Measurements from ENCODE around the gene PPP2R3B. TPM values are rescaled to one million over a fixed set of nuclear protein-coding genes. Genes with fewer than 3 reads are reported as not detected.

The PPP2R3B gene
- total and polyA plus RNA-seq, 2 of the 4 experiments (the other 2 are of a cell fraction): 13.2 to 13.3 TPM

- DNase-seq (no peak), ATAC-seq (ENCODE audit: low read depth) (no peak)
- Histone ChIP-seq H2BK20ac (ENCODE audit: low read depth, low read length) (no peak overlapping the region), H3K9me1 (ENCODE audit: insufficient read depth, low read length) (no peaks in the 10 kb centered on the region), H3K9ac (ENCODE audit: low read depth, low read length) (no peak overlapping the region), H3K18ac (ENCODE audit: low read depth, low read length) (no peak overlapping the region), H3K27me3 (ENCODE audit: control insufficient read depth, insufficient read depth, low read length) (no peaks in the 10 kb centered on the region), H3K4me2 (ENCODE audit: low read depth, low read length) (no peak overlapping the region), H4K91ac (ENCODE audit: insufficient read depth, low read depth, low read length) (no peak overlapping the region), H2AK9ac (replicated peaks; ENCODE audit: low read depth, low read length, poor library complexity) (no peak overlapping the region), H2AK5ac (ENCODE audit: low read depth, low read length) (no peak overlapping the region), H4K8ac (ENCODE audit: low read depth in 2 of 2, low read length in 2 of 2) (no peak overlapping the region), H3K36me3 (ENCODE audit: control insufficient read depth, insufficient read depth, low read length) (peaks cover 28% of the 10 kb centered on the region; the same call in 1 of the 2 replicates), H2BK5ac (ENCODE audit: low read depth, low read length, poor library complexity, severe bottlenecking) (no peak overlapping the region), H3K4me1 (ENCODE audit: control insufficient read depth, insufficient read depth, low read length) (no peaks in the 10 kb centered on the region), H4K20me1 (ENCODE audit: insufficient read depth, low read length) (no peaks in the 10 kb centered on the region), H3K27ac (ENCODE audit: insufficient read depth, low read length) (no peak overlapping the region), H3K4ac (ENCODE audit: low read depth, low read length) (no peak overlapping the region), H2AFZ (replicated peaks; ENCODE audit: low read length, poor library complexity) (no peak overlapping the region), H3K4me3 (ENCODE audit: insufficient read depth, low read depth, low read length) (no peak overlapping the region), H2BK120ac (ENCODE audit: low read depth, low read length) (no peak overlapping the region), H4K5ac (ENCODE audit: low read depth, low read length) (no peak overlapping the region), H3K9me3 (ENCODE audit: control insufficient read depth, insufficient read depth, low read length) (peaks cover 12% of the 10 kb centered on the region; the same call in 1 of the 2 replicates), H3K79me1 (ENCODE audit: low read depth in 1 of 2, low read length in 2 of 2) (no peaks in the 10 kb centered on the region), H3K14ac (replicated peaks; ENCODE audit: low read depth, low read length) (no peak overlapping the region), H3K23ac (ENCODE audit: low read depth, low read length) (no peak overlapping the region), H3K56ac (ENCODE audit: extremely low read depth, insufficient read depth, low read length) (no peak overlapping the region), H2BK15ac (ENCODE audit: low read depth, low read length) (no peak overlapping the region)
- TF ChIP-seq MXI1 (IDR thresholded peaks at IDR 0.05; ENCODE audit: borderline replicate concordance, low read depth, low read length) (no peak), CEBPB (IDR thresholded peaks at IDR 0.05; ENCODE audit: low read depth, low read length) (no peak), NFE2L2 (IDR thresholded peaks at IDR 0.05; ENCODE audit: low read depth, low read length) (no peak), CHD1 (IDR thresholded peaks at IDR 0.05; ENCODE audit: low read depth, low read length) (no peak), ELK1 (IDR thresholded peaks at IDR 0.05; ENCODE audit: borderline replicate concordance, low read depth, low read length) (no peak), SMC3 (IDR thresholded peaks at IDR 0.05; ENCODE audit: low read depth, low read length) (no peak), BHLHE40 (IDR thresholded peaks at IDR 0.05; ENCODE audit: low read depth, low read length) (no peak), POLR2A (IDR thresholded peaks at IDR 0.05; ENCODE audit: low read depth, low read length) (no peak), MAFK (IDR thresholded peaks at IDR 0.05; ENCODE audit: low read depth, low read length) (no peak), MAZ (IDR thresholded peaks at IDR 0.05; ENCODE audit: borderline replicate concordance, low read depth, low read length) (no peak), RFX5 (IDR thresholded peaks at IDR 0.05; ENCODE audit: low read depth, low read length) (no peak), RCOR1 (IDR thresholded peaks at IDR 0.05; ENCODE audit: insufficient replicate concordance, low read length) (no peak), FOS (IDR thresholded peaks at IDR 0.05; ENCODE audit: low read depth, low read length) (no peak)
- intact Hi-C loops (cut with micrococcal nuclease) (no loop called here), in situ Hi-C loops (cut with MboI; ENCODE audit: low sequenced_read_pairs) (no loop called here), dilution Hi-C loops (cut with HindIII; ENCODE audit: low sequenced_read_pairs, unreplicated experiment) (no loop called here)
- ChIA-PET CTCF (no interaction called here), POLR2A (ENCODE audit: unreplicated experiment) (no interaction called here)
- WGBS, 2 experiments (ENCODE audit: extremely low coverage in 2 of 2, insufficient read length in 1 of 2): 96% methylated on average over 17 of the region's 52 CpGs; no CpG with 5 or more reads in 1 of the 2 experiments
- BruUV-seq (replicated peaks): no TSS peak
Measured at GRCh38 chrX:340641-341423, 45.9 kb downstream of the PPP2R3B start.
